PC-9 (cell line): ENCODE results near the gene UBE2D4. TPM values are rescaled to one million over a fixed set of nuclear protein-coding genes. Genes with fewer than 3 reads are reported as not detected.

ENCODE experiments used
- BruUV-seq: library from RNA; stranded (reverse); fragments of 400-500 nt; replicated peaks from 2 replicates; lab custom pipeline; 2021; lab: Mats Ljungman, UMichigan
- CTCF ChIA-PET: fragments of 300-600 bp; sonication (Branson Sonifier 250); formaldehyde crosslinking; loops from one replicate; lab custom pipeline; 2022; ENCODE audit warnings: antibody characterized with exemption; lab: Charles Lee
- POLR2A ChIA-PET: fragments of 300-600 bp; sonication (Branson Sonifier 250); formaldehyde crosslinking; loops from one replicate; lab custom pipeline; 2022; ENCODE audit warnings: antibody characterized with exemption; ENCODE audit not compliant: unreplicated experiment; lab: Charles Lee
- DNase-seq, 2 experiments: peaks; one replicate each; pipeline versions ENCODE4 v3.0.0 to v3.0.0-alpha.2; 2015 to 2022; ENCODE audit warnings: mixed read lengths in 1 of 2
- H2AFZ ChIP-seq: fragments of 200-600 bp; sonication (generic); 2 replicates; pipeline ENCODE4 v1.8.1; 2017; ENCODE audit warnings: antibody characterized with exemption
- H3F3A ChIP-seq: fragments of 200-600 bp; sonication (generic); 2 replicates; pipeline ENCODE4 v1.8.1; 2017; ENCODE audit warnings: antibody characterized with exemption, mild to moderate bottlenecking, low read depth; ENCODE audit not compliant: insufficient read depth
- H3K27ac ChIP-seq: fragments of 200-600 bp; sonication (generic); 2 replicates; pipeline ENCODE4 v1.6.1; 2016; ENCODE audit warnings: mixed run types
- H3K27me3 ChIP-seq: fragments of 200-600 bp; sonication (generic); 2 replicates; pipeline ENCODE4 v1.6.1; 2016; ENCODE audit warnings: low read depth, mixed run types; ENCODE audit not compliant: insufficient read depth
- H3K36me3 ChIP-seq: fragments of 200-600 bp; sonication (generic); 2 replicates; pipeline ENCODE4 v1.6.1; 2016; ENCODE audit warnings: low read depth, mixed run types
- H3K4me1 ChIP-seq: fragments of 200-600 bp; sonication (generic); replicated peaks from 2 replicates; pipeline ENCODE4 v1.6.1; 2016; ENCODE audit warnings: mixed run types; ENCODE audit not compliant: insufficient read depth
- H3K4me2 ChIP-seq: fragments of 200-600 bp; sonication (generic); 2 replicates; pipeline ENCODE4 v1.6.1; 2017; ENCODE audit warnings: mixed run types
- H3K4me3 ChIP-seq: fragments of 200-600 bp; sonication (generic); 2 replicates; pipeline ENCODE4 v1.6.1; 2016; ENCODE audit warnings: mixed run types
- H3K79me2 ChIP-seq: fragments of 200-600 bp; sonication (generic); 2 replicates; pipeline ENCODE4 v1.6.1; 2017; ENCODE audit warnings: low read depth, mixed run types
- H3K9me2 ChIP-seq: fragments of 200-600 bp; sonication (generic); 2 replicates; pipeline ENCODE4 v1.8.1; 2017; ENCODE audit warnings: mild to moderate bottlenecking; ENCODE audit not compliant: insufficient read depth
- H3K9me3 ChIP-seq: fragments of 200-600 bp; sonication (generic); 2 replicates; pipeline ENCODE4 v1.8.1; 2016; ENCODE audit warnings: low read depth; ENCODE audit not compliant: insufficient read depth
- H4K20me1 ChIP-seq: fragments of 200-600 bp; sonication (generic); 2 replicates; pipeline ENCODE4 v1.8.1; 2017; ENCODE audit not compliant: insufficient read depth
- CTCF ChIP-seq: fragments of 200-600 bp; sonication (generic); conservative IDR thresholded peaks from 2 replicates; pipeline ENCODE4 v1.6.1; 2017; ENCODE audit warnings: mixed run types, antibody characterized with exemption, mild to moderate bottlenecking, moderate library complexity
- EZH2 ChIP-seq: fragments of 200-600 bp; sonication (generic); IDR thresholded peaks from 2 replicates; pipeline ENCODE4 v1.8.0; 2017; ENCODE audit warnings: antibody characterized with exemption, low read depth
- intact Hi-C: fragments of 100-400 bp; cut with micrococcal nuclease; formaldehyde crosslinking; loops from one replicate; pipeline ENCODE4 v1.10.0; 2022; ENCODE audit not compliant: unreplicated experiment
- total RNA-seq: library from RNA; stranded (reverse); gene quantifications from 2 replicates; pipeline ENCODE4 v1.2.3, GENCODE V29; 2021

UBE2D4 gene
- total RNA-seq, 1 experiment from 2014 or later, result 17.1 TPM

GRCh38 chr7:43904533-43905208 lies 21.6 kb upstream of the UBE2D4 start:
- TF ChIP-seq CTCF, result no peak
- TF ChIP-seq EZH2, result no peak
- Histone ChIP-seq H3K9me2 (no peaks in the 10 kb centered on the region), H3K27ac (peak overlapping the region; percentile 77), H3K79me2 (peaks cover 72% of the 10 kb centered on the region), H4K20me1 (peaks cover 25% of the 10 kb centered on the region), H3F3A (peaks cover 32% of the 10 kb centered on the region), H3K4me3 (peak overlapping the region; percentile 88; the same call in 1 of the 2 replicates), H3K4me1 (peaks cover 40% of the 10 kb centered on the region), H3K36me3 (0 out of 2 replicates have a peak, but pooled peaks cover 7% of the 10 kb centered on the region), H3K4me2 (peak overlapping the region; percentile 92), H3K27me3 (no peaks in the 10 kb centered on the region), H3K9me3 (no peaks in the 10 kb centered on the region), H2AFZ (no peak overlapping the region)
- BruUV-seq, result no TSS peak
- intact Hi-C loops, result loop anchor here (1.0 to 2.0 kb wide), 2 partner anchors 22 to 35 kb away; partner anchors contain the start of genes MRPS24 and UBE2D4
- DNase-seq, result peak in 1 of 2 experiments; percentile 82
- CTCF ChIA-PET, result interaction anchor here (0.6 to 1.2 kb wide), 3 partner anchors 27 to 322 kb away, joined by 7 to 10 read pairs (median 7); partner anchors contain the start of genes MRPS24 and STK17A
- POLR2A ChIA-PET, result interaction anchor here (0.6 to 0.9 kb wide), 6 partner anchors 13 to 322 kb away, joined by 3 to 22 read pairs (median 4); partner anchors contain the start of genes MRPS24 and STK17A

GRCh38 chr7:43905209-43905946 lies 20.9 kb upstream of the UBE2D4 start:
- Histone ChIP-seq H3K4me1 (peaks cover 40% of the 10 kb centered on the region), H4K20me1 (peaks cover 21% of the 10 kb centered on the region), H3F3A (peaks cover 32% of the 10 kb centered on the region), H3K4me2 (peak overlapping the region; percentile 92), H2AFZ (peak overlapping the region; percentile 76), H3K27me3 (no peaks in the 10 kb centered on the region), H3K27ac (peak overlapping the region; percentile 77), H3K9me2 (no peaks in the 10 kb centered on the region), H3K36me3 (0 out of 2 replicates have a peak, but pooled peaks cover 7% of the 10 kb centered on the region), H3K9me3 (no peaks in the 10 kb centered on the region), H3K79me2 (peaks cover 65% of the 10 kb centered on the region), H3K4me3 (peak overlapping the region; percentile 88)
- TF ChIP-seq CTCF (no peak), EZH2 (no peak)
- DNase-seq, result peak; percentile 85 to 95
- intact Hi-C loops, result loop anchor here (1.0 to 2.0 kb wide), 2 partner anchors 21 to 36 kb away; partner anchors contain the start of genes MRPS24 and UBE2D4
- CTCF ChIA-PET, result interaction anchor here (0.6 to 1.2 kb wide), 3 partner anchors 26 to 323 kb away, joined by 3 to 10 read pairs (median 7); partner anchors contain the start of gene STK17A
- TSS peak; percentile 47 for BruUV-seq
- POLR2A ChIA-PET, result interaction anchor here (0.6 to 0.9 kb wide), 6 partner anchors 9 to 322 kb away, joined by 3 to 22 read pairs (median 4); partner anchors contain the start of genes MRPS24 and STK17A

GRCh38 chr7:43905956-43906330 lies 20.3 kb upstream of the UBE2D4 start:
- no peak for TF ChIP-seq CTCF
- no peak for TF ChIP-seq EZH2
- CTCF ChIA-PET, result no interaction called here
- Histone ChIP-seq H4K20me1 (peaks cover 21% of the 10 kb centered on the region), H3K9me3 (no peaks in the 10 kb centered on the region), H3K27me3 (no peaks in the 10 kb centered on the region), H3K79me2 (peaks cover 59% of the 10 kb centered on the region), H3K4me1 (peaks cover 40% of the 10 kb centered on the region), H3K27ac (peak overlapping the region; percentile 77), H3K9me2 (no peaks in the 10 kb centered on the region), H3K36me3 (0 out of 2 replicates have a peak, but pooled peaks cover 7% of the 10 kb centered on the region), H3K4me3 (peak overlapping the region; percentile 88), H2AFZ (peak overlapping the region; percentile 76), H3K4me2 (peak overlapping the region; percentile 92), H3F3A (peaks cover 32% of the 10 kb centered on the region)
- DNase-seq, result peak; percentile 27 to 49
- intact Hi-C loops, result loop anchor here (1.0 to 2.0 kb wide), 2 partner anchors 21 to 37 kb away; partner anchors contain the start of genes MRPS24 and UBE2D4
- POLR2A ChIA-PET, result no interaction called here
- BruUV-seq, result no TSS peak
